MCF 10A (cell line): ENCODE data around the gene RPS8. TPM values are rescaled to one million over a fixed set of nuclear protein-coding genes. Genes with fewer than 3 reads are reported as not detected.
"Not testable (repeated sequence)": the region's sequence is repeated elsewhere in the genome, so short reads cannot be mapped to it uniquely, and the experiment has no call there.

Experiments used
- BruUV-seq: library from RNA; stranded (reverse); fragments of 400-500 nt; replicated peaks from 2 replicates; lab custom pipeline; 2021; lab: Mats Ljungman, UMichigan
- CTCF ChIA-PET: fragments of 300-600 bp; sonication (Branson Sonifier 250); formaldehyde crosslinking; extraction: SDS; loops from one replicate; lab custom pipeline; 2021; ENCODE audit warnings: antibody characterized with exemption, inconsistent platforms; lab: Yijun Ruan, JAX
- POLR2A ChIA-PET: fragments of 300-600, 350-650 bp; sonication (Branson Sonifier 250); formaldehyde crosslinking; extraction: SDS; loops from one replicate; lab custom pipeline; 2020; ENCODE audit warnings: antibody characterized with exemption, inconsistent platforms; lab: Yijun Ruan, JAX
- DNase-seq: peaks from one replicate; pipeline ENCODE4 v3.0.0-alpha.2; 2018; ENCODE audit not compliant: unreplicated experiment
- H3K27ac Mint-ChIP-seq: one replicate; pipeline ENCODE4 v1.8.0; 2022; ENCODE audit warnings: mild to moderate bottlenecking, low read depth, mixed read lengths; ENCODE audit not compliant: unreplicated experiment
- H3K27me3 Mint-ChIP-seq: one replicate; pipeline ENCODE4 v1.8.0; 2022; ENCODE audit warnings: mixed read lengths; ENCODE audit not compliant: insufficient read depth, unreplicated experiment
- H3K36me3 Mint-ChIP-seq: one replicate; pipeline ENCODE4 v1.8.0; 2022; ENCODE audit warnings: mild to moderate bottlenecking, moderate library complexity, mixed read lengths; ENCODE audit not compliant: insufficient read depth, unreplicated experiment
- H3K4me1 Mint-ChIP-seq: one replicate; pipeline ENCODE4 v1.8.0; 2022; ENCODE audit warnings: mixed read lengths; ENCODE audit not compliant: insufficient read depth, unreplicated experiment
- H3K4me3 Mint-ChIP-seq: one replicate; pipeline ENCODE4 v1.8.0; 2022; ENCODE audit warnings: mild to moderate bottlenecking, moderate library complexity, mixed read lengths; ENCODE audit not compliant: unreplicated experiment
- H3K9me3 Mint-ChIP-seq: one replicate; pipeline ENCODE4 v1.8.0; 2022; ENCODE audit warnings: mixed read lengths; ENCODE audit not compliant: unreplicated experiment
- intact Hi-C: fragments of 100-400 bp; cut with micrococcal nuclease; formaldehyde crosslinking; loops from 2 replicates; pipeline ENCODE4 v1.14.1; 2022
- total RNA-seq: library from RNA; stranded (reverse); gene quantifications from 2 replicates; pipeline ENCODE4 v1.2.3, GENCODE V29; 2022
- TF ChIP-seq, protein P1 (sequence below): fragments of 200-600 bp; IDR thresholded peaks from one replicate; pipeline ENCODE4 v1.8.0; 2022; ENCODE audit warnings: antibody characterized with exemption, mild to moderate bottlenecking; ENCODE audit not compliant: unreplicated experiment

RPS8 gene
- total RNA-seq, 1 experiment from 2014 or later = 2,454 TPM

DNA sequence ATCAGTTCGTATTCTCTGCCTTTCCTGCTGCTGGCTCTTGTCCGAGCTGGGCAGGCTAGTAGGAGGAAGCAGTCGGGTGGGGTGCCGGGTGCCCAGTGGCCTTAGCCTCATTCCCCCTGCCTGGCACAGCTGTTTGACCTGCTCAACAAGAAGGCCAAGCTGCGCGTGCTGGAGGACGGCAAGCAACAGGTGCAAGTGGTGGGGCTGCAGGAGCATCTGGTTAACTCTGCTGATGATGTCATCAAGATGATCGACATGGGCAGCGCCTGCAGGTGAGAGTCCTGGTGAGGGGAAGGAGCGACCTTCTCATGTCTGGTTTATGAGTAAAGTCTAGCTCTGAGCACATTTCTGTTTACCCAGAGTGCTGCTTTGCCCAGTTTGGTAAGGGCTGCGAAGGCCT is 16.3 kb upstream of the RPS8 start:
- Mint-ChIP-seq H3K27me3 (no peaks in the 10 kb centered on the region), H3K36me3 (peaks cover 35% of the 10 kb centered on the region), H3K4me3 (no peak overlapping the region), H3K9me3 (no peaks in the 10 kb centered on the region), H3K27ac (no peak overlapping the region), H3K4me1 (no peaks in the 10 kb centered on the region)
- BruUV-seq = no TSS peak
- ChIA-PET CTCF (no interaction called here), POLR2A (interaction anchor here (1.0 kb wide), 1 partner anchor 16 kb away, joined by 3 read pairs; no protein-coding TSS in a partner anchor)
- intact Hi-C loops = no loop called here
- TF ChIP-seq, protein P1, sequence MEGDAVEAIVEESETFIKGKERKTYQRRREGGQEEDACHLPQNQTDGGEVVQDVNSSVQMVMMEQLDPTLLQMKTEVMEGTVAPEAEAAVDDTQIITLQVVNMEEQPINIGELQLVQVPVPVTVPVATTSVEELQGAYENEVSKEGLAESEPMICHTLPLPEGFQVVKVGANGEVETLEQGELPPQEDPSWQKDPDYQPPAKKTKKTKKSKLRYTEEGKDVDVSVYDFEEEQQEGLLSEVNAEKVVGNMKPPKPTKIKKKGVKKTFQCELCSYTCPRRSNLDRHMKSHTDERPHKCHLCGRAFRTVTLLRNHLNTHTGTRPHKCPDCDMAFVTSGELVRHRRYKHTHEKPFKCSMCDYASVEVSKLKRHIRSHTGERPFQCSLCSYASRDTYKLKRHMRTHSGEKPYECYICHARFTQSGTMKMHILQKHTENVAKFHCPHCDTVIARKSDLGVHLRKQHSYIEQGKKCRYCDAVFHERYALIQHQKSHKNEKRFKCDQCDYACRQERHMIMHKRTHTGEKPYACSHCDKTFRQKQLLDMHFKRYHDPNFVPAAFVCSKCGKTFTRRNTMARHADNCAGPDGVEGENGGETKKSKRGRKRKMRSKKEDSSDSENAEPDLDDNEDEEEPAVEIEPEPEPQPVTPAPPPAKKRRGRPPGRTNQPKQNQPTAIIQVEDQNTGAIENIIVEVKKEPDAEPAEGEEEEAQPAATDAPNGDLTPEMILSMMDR = no peak
- DNase-seq = no peak

DNA sequence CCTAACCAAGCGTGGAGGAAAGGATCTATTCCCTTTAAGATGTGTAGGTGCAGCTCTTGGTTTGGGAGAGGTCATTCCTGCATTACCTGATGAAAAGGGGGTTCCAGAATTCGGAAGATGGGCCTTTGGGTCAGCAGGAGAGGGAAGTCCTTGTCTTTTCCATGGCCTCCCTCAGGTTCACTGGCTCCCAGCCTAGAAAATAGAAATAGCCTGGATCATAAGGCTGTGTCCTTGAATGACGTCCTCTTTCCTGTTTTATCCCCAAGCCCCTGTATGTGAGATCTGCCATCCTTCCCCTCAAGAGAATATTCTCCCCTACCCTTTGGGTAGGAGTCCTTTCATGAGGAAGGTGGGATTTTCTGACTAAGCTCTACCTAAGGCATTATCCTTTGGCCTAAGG is 14.5 kb upstream of the RPS8 start:
- BruUV-seq = no TSS peak
- no peaks in the 10 kb centered on the region for H3K9me3 Mint-ChIP-seq
- H3K27me3 Mint-ChIP-seq = no peaks in the 10 kb centered on the region
- intact Hi-C loops = no loop called here
- H3K36me3 Mint-ChIP-seq = peaks cover 31% of the 10 kb centered on the region
- ChIA-PET CTCF (interaction anchor here (1.6 kb wide), 1 partner anchor 13 kb away, joined by 3 read pairs; no protein-coding TSS in a partner anchor), POLR2A (interaction anchor here (1.0 kb wide), 1 partner anchor 22 kb away, joined by 3 read pairs; no protein-coding TSS in a partner anchor)
- no peaks in the 10 kb centered on the region for H3K4me1 Mint-ChIP-seq
- TF ChIP-seq, protein P1 = no peak
- H3K4me3 Mint-ChIP-seq = no peak overlapping the region
- DNase-seq = no peak
- H3K27ac Mint-ChIP-seq = no peak overlapping the region

DNA sequence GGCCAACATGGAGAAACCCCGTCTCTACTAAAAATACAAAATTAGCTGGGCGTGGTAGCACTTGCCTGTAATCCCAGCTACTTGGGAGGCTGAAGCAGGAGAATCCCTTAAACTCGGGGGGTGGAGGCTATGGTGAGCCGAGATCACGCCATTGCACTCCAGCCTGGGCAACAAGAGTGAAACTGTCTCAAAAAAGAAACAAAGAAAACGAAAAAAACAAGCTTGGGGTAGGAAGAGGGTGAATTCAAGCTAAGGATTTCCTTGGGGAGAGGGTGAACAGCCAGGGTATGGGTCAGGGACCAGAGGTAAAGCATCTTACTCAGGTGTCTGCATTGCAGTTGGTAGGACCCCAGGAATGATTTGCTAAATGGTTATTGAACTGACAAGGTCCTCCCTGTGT is 8.9 kb upstream of the RPS8 start:
- POLR2A ChIA-PET = interaction anchor here (1.2 to 4.2 kb wide), 6 partner anchors 9 to 93 kb away, joined by 3 to 28 read pairs (median 5); partner anchors contain the start of genes RNU5D-1, RPS8 and TMEM53
- CTCF ChIA-PET = interaction anchor here (2.2 kb wide), 1 partner anchor 35 kb away, joined by 13 read pairs; the partner anchor contains the start of gene RNU5D-1

DNA sequence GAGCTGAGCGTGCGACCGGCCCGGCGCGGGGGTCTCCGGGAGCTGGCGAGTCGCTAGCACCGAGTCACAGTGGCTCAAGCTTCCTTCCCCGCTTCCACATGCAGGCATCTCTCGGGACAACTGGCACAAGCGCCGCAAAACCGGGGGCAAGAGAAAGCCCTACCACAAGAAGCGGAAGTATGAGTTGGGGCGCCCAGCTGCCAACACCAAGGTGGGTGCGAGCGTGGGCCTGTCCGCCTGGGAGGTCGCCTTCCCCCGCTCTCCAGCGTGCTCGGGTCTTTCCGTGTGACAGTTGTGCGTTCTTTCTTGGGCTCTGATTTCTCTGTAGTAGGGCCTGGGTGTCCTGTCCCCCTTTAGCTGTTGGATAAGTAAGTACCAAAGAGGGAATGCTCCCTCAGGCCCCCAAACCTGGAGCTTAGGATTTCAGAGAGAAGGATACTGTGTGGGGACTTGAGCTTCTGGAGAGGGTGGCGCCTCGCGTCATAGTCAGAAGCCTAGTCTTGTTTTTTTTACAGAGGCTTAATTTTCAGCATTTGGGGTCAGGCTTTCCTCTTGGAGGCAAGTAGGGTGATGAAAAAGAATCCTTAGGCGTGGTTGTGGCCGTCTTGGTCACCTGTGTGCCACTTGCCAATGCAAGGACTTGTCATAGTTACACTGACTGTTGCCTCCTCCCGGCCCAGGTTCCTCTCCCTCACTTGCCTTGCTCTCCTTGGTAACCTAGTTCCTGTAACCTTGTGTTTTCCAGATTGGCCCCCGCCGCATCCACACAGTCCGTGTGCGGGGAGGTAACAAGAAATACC is 790 bp downstream of the RPS8 start:
- peak; percentile 29 for DNase-seq
- peak overlapping the region; percentile 91 for H3K4me3 Mint-ChIP-seq
- TF ChIP-seq, protein P1 = no peak
- peaks cover 25% of the 10 kb centered on the region for H3K4me1 Mint-ChIP-seq
- CTCF ChIA-PET = interaction anchor here (0.6 to 2.8 kb wide), 6 partner anchors 17 to 180 kb away, joined by 3 to 20 read pairs (median 5); partner anchors contain the start of gene RNU5D-1
- H3K27ac Mint-ChIP-seq = peak overlapping the region; percentile 99
- POLR2A ChIA-PET = interaction anchor here (0.6 to 4.8 kb wide), 36 partner anchors 7 to 910 kb away, joined by 3 to 93 read pairs (median 10); partner anchors contain the start of genes ARMH1, BEST4, BTBD19 and DYNLT4
- peaks cover 64% of the 10 kb centered on the region for H3K36me3 Mint-ChIP-seq
- H3K9me3 Mint-ChIP-seq = no peaks in the 10 kb centered on the region
- H3K27me3 Mint-ChIP-seq = no peaks in the 10 kb centered on the region
- TSS peak; percentile 54 for BruUV-seq
- intact Hi-C loops = loop anchor here (1.0 to 2.0 kb wide), 3 partner anchors 31 to 46 kb away; partner anchors contain the start of genes DYNLT4 and KIF2C

More for the DNA sequence above, 8.9 kb upstream of the RPS8 start:
- intact Hi-C loops, H3K27ac Mint-ChIP-seq, H3K27me3 Mint-ChIP-seq, H3K36me3 Mint-ChIP-seq, H3K9me3 Mint-ChIP-seq, BruUV-seq, DNase-seq, H3K4me3 Mint-ChIP-seq, H3K4me1 Mint-ChIP-seq: not testable (repeated sequence)
